Measurements from ENCODE around the gene GPR176.

DNA sequence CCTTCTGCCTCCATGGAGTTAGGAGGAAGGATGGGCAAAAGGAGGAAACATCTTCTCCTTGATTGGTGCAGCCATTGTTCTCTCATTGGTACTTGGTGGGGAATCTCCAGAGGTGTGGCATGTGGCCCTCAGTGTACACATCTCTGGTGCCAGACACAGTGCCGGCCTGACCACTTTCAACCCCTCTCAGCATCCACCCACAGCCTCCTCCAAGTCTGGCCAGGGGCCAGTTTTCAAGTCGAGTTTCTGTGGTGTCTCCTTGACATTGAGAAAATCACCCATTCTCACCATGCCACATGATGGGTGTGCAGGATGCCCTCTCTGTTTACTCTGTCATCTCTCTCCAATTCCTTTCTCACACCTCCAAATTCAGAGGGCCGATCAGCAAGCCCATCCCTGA, 124.6 kb downstream of the GPR176 start:
- TF ChIP-seq, protein P1, sequence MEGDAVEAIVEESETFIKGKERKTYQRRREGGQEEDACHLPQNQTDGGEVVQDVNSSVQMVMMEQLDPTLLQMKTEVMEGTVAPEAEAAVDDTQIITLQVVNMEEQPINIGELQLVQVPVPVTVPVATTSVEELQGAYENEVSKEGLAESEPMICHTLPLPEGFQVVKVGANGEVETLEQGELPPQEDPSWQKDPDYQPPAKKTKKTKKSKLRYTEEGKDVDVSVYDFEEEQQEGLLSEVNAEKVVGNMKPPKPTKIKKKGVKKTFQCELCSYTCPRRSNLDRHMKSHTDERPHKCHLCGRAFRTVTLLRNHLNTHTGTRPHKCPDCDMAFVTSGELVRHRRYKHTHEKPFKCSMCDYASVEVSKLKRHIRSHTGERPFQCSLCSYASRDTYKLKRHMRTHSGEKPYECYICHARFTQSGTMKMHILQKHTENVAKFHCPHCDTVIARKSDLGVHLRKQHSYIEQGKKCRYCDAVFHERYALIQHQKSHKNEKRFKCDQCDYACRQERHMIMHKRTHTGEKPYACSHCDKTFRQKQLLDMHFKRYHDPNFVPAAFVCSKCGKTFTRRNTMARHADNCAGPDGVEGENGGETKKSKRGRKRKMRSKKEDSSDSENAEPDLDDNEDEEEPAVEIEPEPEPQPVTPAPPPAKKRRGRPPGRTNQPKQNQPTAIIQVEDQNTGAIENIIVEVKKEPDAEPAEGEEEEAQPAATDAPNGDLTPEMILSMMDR (IDR thresholded peaks at IDR 0.05): no peak
- TF ChIP-seq POLR2A (IDR thresholded peaks at IDR 0.05): no peak

Measured in thyroid gland (tissue), 4 donors.